SK-N-SH treated with all-trans-retinoic acid at 6 μM for 48 hours (cell line): ENCODE measurements around the gene LDHD.

ENCODE experiments used
- ARNTL ChIP-seq: fragments of 450-650 bp; formaldehyde crosslinking; IDR thresholded peaks from 2 replicates; pipeline ENCODE4 v1.5.0; 2020; ENCODE audit warnings: low read depth, mild to moderate bottlenecking, moderate library complexity, borderline replicate concordance
- BACH2 ChIP-seq: fragments of 250-450 bp; sonication (Bioruptor Pico); IDR thresholded peaks from 2 replicates; pipeline ENCODE4 v1.9.0; 2021; ENCODE audit warnings: mild to moderate bottlenecking, borderline replicate concordance
- CSDC2 ChIP-seq: fragments of 250-450 bp; sonication (Bioruptor Pico); IDR thresholded peaks from 2 replicates; pipeline ENCODE4 v1.5.0; 2020; ENCODE audit warnings: mild to moderate bottlenecking, moderate library complexity
- GLIS3 ChIP-seq: fragments of 250-450 bp; sonication (Bioruptor Pico); IDR thresholded peaks from 2 replicates; pipeline ENCODE4 v1.5.0; 2020; ENCODE audit warnings: mild to moderate bottlenecking, moderate library complexity
- RARB ChIP-seq: fragments of 250-450 bp; sonication (Bioruptor Pico); IDR thresholded peaks from 2 replicates; pipeline ENCODE4 v1.8.0; 2021; ENCODE audit warnings: mild to moderate bottlenecking, moderate library complexity
- ZFP30 ChIP-seq: fragments of 450-650 bp; formaldehyde crosslinking; IDR thresholded peaks from 2 replicates; pipeline ENCODE4 v1.5.0; 2022; ENCODE audit warnings: mild to moderate bottlenecking, moderate library complexity
- ZNF565 ChIP-seq: fragments of 450-650 bp; formaldehyde crosslinking; conservative IDR thresholded peaks from 2 replicates; pipeline ENCODE4 v1.5.0; 2020; ENCODE audit warnings: low read depth, mild to moderate bottlenecking, moderate library complexity
- ZNF8 ChIP-seq: fragments of 450-650 bp; formaldehyde crosslinking; IDR thresholded peaks from 2 replicates; pipeline ENCODE4 v1.5.0; 2020; ENCODE audit warnings: mild to moderate bottlenecking, moderate library complexity
- TF ChIP-seq, protein P1 (sequence below): fragments of 250-450 bp; sonication (Bioruptor Pico); IDR thresholded peaks from 2 replicates; pipeline ENCODE4 v1.8.0; 2020; ENCODE audit warnings: mild to moderate bottlenecking, moderate library complexity, borderline replicate concordance

DNA sequence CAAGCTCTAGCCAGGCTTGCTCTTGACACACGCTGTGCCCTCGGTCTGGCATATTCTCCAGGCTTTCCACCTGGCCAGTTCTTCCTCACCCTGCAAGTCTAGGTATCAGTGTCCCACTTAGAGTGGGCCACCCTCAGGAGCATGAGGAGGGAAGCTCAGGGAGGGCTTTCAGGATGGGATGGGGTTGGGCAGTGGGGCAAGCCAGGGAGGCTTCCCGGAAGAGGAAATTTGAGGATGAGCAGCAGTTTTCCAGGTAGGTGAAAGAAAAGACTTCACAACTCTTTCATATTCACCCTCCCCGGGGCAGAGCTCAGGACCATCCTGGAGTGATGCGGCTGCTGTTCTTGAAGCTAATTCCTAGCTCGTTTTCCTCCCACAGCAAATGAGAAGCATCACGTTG, 14.5 kb upstream of the LDHD start:
- TF ChIP-seq, protein P1, sequence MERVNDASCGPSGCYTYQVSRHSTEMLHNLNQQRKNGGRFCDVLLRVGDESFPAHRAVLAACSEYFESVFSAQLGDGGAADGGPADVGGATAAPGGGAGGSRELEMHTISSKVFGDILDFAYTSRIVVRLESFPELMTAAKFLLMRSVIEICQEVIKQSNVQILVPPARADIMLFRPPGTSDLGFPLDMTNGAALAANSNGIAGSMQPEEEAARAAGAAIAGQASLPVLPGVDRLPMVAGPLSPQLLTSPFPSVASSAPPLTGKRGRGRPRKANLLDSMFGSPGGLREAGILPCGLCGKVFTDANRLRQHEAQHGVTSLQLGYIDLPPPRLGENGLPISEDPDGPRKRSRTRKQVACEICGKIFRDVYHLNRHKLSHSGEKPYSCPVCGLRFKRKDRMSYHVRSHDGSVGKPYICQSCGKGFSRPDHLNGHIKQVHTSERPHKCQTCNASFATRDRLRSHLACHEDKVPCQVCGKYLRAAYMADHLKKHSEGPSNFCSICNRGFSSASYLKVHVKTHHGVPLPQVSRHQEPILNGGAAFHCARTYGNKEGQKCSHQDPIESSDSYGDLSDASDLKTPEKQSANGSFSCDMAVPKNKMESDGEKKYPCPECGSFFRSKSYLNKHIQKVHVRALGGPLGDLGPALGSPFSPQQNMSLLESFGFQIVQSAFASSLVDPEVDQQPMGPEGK: no peak
- TF ChIP-seq GLIS3 (CRISPR knock-in tag): no peak
- no peak for TF ChIP-seq RARB
- TF ChIP-seq CSDC2 (CRISPR knock-in tag): no peak
- no peak for TF ChIP-seq ARNTL (CRISPR knock-in tag)
- no peak for TF ChIP-seq ZNF8 (CRISPR knock-in tag)
- no peak for TF ChIP-seq ZFP30 (CRISPR knock-in tag)
- no peak for TF ChIP-seq ZNF565
- no peak for TF ChIP-seq BACH2
